ENCODE results near the gene CRYBB1.

- TF ChIP-seq GABPA (IDR thresholded peaks at IDR 0.05; ENCODE audit: low read depth, low read length) (no peak), GABPA (CRISPR knock-in tag; IDR thresholded peaks at IDR 0.05; ENCODE audit: low read depth) (no peak), FOXC1 (CRISPR knock-in tag; IDR thresholded peaks at IDR 0.05; ENCODE audit: borderline replicate concordance) (no peak), ZFX (CRISPR knock-in tag; IDR thresholded peaks at IDR 0.05; ENCODE audit: low read depth) (no peak), ZNF296 (CRISPR knock-in tag; conservative IDR thresholded peaks at IDR 0.05) (no peak), ZNF264 (CRISPR knock-in tag; IDR thresholded peaks at IDR 0.05) (no peak), ZNF235 (CRISPR knock-in tag; IDR thresholded peaks at IDR 0.05; ENCODE audit: borderline replicate concordance) (no peak), FOXA1 (IDR thresholded peaks at IDR 0.05) (no peak), FOXA1 (CRISPR knock-in tag; IDR thresholded peaks at IDR 0.05) (no peak), SYNCRIP (IDR thresholded peaks at IDR 0.05; ENCODE audit: insufficient read depth, low read depth, low read length) (no peak), ZNF232 (CRISPR knock-in tag; IDR thresholded peaks at IDR 0.05; ENCODE audit: borderline replicate concordance) (no peak)
Measured at GRCh38 chr22:26658161-26658560, 40.3 kb upstream of the CRYBB1 start.
